GM21528 (cell line): ENCODE data around the gene PUM2.
"Not testable (repeated sequence)": the region's sequence is repeated elsewhere in the genome, so short reads cannot be mapped to it uniquely, and the experiment has no call there.

Source experiments
- ATAC-seq: cut with Tn5 transposase; IDR thresholded peaks from one replicate; pipeline ENCODE4 v1.9.1; 2021; ENCODE audit warnings: mild to moderate bottlenecking, moderate library complexity; ENCODE audit not compliant: unreplicated experiment, low FRiP score

The PUM2 gene

DNA sequence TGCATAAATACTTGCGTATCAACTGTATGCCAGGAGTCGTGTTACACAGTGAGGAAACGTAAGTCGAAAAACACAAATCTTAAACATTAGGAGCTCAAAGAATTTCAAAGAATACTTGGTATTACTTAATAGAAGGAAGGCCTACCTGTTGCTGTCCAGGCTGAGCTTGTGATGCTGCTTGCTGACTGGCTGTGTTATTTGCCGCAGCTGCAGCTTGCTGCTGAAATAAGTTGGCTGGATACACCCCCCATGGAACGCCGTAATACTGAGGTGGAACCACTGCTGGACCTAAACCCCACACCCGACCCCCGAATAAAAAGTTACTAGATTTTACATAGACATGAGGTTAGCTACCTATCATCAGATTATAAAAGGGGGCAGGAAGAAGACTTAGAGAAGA is 56.4 kb downstream of the PUM2 start:
- no peak for ATAC-seq

GRCh38 chr2:20292984-20293383 is 57.7 kb downstream of the PUM2 start:
- ATAC-seq = no peak

GRCh38 chr2:20291846-20292408 is 58.7 kb downstream of the PUM2 start:
- no peak for ATAC-seq

GRCh38 chr2:20291106-20291564 is 59.5 kb downstream of the PUM2 start:
- ATAC-seq = no peak

DNA sequence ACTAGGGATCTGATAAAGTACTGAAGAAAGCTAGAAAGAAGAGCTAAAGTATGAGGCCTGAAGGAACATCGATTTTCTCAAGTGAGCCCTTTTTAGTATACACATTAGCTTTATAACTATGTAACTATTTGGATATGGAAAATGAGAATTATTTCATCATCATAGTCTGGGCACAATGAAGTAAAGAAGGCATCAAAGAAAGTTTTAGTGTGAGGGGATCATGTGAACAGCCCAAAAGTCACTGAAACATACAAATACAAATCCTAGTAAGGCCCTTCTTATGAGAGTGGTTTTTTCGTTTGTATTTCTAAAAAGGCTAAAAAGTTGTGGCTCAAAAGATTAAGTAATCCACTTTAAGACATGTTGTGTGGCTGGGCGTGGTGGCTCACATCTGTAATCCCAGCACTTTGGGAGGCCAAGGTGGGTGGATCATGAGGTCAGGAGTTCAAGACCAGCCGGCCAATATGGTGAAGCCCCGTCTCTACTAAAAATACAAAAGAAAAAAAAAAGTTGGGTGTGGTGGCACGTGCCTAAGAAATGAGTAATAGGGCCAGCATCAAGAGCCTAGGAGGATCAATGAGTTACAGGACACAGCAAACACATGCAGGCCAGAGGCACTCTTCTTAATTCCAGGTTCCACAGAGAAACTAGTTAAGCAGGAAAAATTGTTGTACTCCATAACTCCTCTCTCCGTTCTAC is 61.9 kb downstream of the PUM2 start:
- ATAC-seq = no peak

- no peak for ATAC-seq
These were observed 67.6 kb downstream of the PUM2 start for GRCh38 chr2:20282916-20283592.

DNA sequence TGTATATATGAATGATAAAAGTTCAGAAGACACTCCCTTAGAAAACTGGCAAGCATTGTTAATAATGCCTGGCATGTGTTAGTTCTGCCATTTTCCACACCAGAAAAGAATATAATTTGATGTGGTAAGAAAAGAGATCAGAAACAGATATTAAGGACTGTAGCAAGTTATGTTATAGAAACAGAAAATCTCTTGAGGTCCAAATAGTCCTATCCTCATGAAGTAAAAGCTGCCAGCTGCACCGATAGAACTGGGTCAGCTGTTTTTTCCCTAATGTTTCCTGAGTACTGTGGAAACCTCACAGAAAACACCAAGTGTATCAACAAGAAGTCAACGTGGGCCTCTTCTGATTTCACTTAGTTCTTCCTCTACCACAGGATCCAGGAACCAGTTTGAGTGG is 68.8 kb downstream of the PUM2 start:
- no peak for ATAC-seq

DNA sequence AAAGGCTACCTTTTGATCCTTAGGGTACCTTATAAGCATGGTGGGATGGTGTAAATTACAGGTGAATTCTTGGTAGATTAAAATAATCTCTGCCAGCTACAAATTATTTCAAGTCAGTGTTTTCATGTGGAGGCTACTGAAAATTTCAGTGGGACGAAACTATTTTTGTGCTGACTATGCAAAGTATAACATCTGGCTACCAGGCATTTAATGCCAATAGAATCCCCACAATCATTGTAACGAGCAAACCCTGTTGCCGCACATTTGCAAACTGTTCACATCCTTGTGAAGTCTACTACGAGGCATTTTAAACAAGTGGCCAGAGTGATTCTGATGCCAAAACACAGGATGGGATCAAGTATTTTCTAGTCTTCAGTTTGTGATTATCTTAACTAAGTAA is 77.6 kb downstream of the PUM2 start:
- ATAC-seq = no peak

DNA sequence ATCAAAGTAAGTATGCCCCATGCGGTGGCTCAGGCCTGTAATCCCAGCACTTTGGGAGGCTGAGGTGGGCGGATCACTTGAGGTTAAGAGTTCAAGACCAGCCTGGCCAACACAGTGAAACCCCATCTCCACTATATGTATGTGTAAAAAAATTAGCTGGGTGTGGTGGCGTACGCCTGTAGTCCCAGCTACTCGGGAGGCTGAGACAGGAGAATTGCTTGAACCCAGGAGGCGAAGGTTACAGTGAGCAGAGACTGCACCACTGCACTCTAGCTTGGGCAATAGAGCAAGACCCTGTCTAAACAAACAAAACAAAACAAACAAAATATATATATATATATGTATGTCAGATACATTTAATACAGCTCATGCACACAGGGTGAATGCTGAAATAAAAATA is 82.3 kb downstream of the PUM2 start:
- not testable (repeated sequence) for ATAC-seq

DNA sequence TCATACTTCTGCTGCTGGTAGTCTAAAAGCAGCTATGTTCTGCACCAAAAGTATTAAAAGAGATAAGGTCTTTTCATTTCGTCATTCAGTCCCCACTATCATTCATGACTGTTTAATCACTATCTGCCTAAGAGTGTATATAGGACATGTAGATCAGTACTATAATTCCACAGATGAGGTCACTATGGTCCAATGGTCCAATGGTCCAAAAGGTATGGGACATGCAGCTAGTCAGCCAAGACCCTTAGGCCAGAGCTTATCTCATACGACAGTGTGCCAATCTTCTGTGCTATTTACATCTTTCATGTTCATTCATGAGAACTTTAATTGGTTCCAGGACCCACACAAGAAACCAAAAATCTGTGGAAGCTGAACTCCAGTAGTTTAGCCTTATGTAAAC is 83.1 kb downstream of the PUM2 start:
- no peak for ATAC-seq

DNA sequence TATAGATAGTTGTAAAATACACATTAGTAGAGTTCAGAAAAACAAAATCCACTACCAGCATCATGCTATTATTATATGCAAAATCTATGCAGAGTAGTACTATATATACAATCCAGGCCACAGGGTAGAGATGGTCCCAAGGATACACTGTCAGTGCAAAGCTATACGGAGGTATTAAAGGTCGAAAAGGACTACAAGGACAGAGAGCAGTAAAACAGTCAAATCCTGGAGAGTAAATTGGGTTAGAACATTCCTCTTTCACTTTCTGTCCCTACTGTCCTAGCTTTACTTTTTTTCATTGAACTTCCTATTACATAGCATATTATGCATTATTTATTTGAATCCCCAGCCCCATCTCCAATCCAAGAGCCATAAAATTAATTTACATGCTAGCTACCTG is 86.0 kb downstream of the PUM2 start:
- ATAC-seq = no peak

GRCh38 chr2:20257411-20257810 is 93.2 kb downstream of the PUM2 start:
- no peak for ATAC-seq

GRCh38 chr2:20254731-20255130 is 95.9 kb downstream of the PUM2 start:
- ATAC-seq = no peak

- no peak for ATAC-seq
These were observed 100.2 kb downstream of the PUM2 start for GRCh38 chr2:20250436-20250835.

DNA sequence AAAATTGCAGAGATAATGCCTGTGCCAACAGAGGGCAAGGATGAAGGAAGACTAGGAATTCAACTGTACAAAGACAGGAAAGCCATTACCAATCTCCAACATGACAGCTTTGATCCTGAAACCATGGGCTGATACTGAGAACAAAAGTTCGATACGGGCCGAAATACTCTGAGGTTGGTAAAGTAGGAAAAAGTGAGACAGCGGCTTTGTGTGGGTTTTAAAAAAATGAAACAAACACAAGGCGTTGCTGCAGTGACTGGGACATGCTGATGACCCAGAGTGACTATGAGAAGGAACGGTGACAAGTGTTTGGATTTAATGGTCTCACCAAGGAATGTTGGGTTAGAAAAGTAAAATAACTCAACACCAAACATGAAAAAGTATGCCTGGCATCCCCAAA is 101.5 kb downstream of the PUM2 start:
- ATAC-seq = no peak

DNA sequence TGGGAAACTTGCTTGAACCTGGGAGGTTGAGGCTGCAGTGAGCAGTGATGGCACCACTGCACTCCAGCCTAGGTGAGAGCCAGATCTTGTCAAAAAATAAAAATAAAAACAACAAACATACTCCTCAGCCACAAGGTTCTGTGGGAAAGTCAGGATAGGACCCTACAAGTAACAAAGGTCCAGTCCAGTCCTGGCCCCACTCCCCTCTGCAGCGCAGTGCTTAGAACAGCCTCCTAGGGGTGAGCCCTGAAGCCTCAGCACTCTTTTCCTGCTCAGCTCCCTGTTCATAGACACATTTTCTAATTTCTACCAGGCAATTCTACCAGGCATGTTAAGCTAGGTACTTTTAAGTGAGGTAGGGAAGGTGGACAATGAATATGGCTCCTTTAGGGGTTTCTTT is 103.6 kb downstream of the PUM2 start:
- ATAC-seq = no peak

DNA sequence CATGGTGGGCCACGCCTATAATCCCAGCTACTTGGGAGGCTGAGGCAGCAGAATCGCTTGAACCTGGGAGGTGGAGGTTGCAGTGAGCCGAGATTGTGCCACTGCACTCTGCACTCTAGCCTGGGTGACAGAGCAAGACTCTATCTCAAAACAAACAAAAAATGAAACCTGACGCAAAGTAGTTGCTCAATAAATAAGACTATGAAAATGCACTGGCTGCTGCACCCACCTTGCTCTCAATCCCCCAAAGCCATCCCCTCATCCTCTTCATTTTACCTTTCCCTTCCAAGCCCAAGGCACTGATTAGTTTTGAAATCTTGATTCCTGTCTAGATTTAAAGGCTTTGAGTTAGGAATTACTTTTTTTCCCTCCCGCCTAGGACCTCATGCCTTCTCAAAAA is 107.0 kb downstream of the PUM2 start:
- ATAC-seq = not testable (repeated sequence)

DNA sequence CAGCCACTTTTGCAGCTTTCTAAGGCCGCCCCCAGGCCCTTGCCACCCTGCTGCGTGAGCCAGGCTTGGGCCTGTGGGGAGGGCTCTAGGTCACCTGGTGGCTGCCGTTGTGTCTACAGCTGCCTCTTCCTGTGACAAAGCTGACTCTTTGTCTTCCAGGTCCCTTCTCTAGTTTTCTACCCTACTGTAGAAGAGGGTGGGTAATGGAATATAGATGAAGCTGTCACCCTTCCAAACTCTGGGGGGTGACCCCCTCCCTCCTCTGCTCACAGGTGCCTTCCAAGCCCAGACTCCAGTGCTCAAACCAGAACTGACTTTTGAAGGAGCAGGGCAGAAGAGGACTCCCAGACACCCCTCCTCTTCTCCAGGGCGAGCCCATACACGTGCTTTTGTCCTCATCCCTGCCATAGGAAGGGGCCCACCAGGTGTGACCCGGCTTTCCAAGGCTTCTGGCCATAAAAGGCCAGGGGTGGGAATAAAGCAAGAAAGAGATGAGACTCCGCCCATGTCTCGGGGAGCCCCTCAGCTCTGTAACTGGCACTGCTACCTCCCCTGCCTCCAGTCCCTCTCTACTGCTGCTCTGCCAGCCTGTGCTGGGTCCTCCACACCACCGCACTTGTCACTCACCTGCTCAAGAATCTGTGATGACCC is 107.8 kb downstream of the PUM2 start:
- ATAC-seq = no peak

- ATAC-seq = no peak
These were observed 108.5 kb downstream of the PUM2 start for GRCh38 chr2:20241973-20242726.

DNA sequence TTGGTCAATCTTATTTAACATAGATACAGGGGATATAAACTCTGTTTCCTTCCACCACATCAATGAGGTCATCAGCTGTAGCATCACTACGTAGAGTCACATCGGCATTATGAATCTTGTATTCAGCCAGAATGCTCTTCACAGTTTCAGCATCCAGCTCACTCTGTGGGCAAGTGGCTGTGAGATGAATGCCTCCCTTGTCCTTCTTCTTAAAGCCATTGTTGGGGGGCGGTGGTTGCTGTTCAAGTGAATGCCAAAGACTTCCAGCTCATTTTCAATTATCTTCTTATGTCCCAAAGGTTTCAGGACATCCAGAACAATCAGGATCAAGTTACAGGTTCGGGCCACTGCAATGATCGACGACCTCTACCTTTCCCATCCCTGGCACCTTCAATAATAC is 110.4 kb downstream of the PUM2 start:
- not testable (repeated sequence) for ATAC-seq

- ATAC-seq = no peak
These were observed 114.1 kb downstream of the PUM2 start for GRCh38 chr2:20236496-20236895.
